ENCODE results near the gene LEMD2. TPM values are rescaled to one million over a fixed set of nuclear protein-coding genes. Genes with fewer than 3 reads are reported as not detected.

The LEMD2 gene
- total RNA-seq, 1 experiment from 2014 or later = 91.8 TPM

GRCh38 chr6:33826537-33826936 lies 37.6 kb upstream of the LEMD2 start:
- no peaks in the 10 kb centered on the region for H3K79me1 ChIP-seq (ENCODE audit: insufficient read depth, low read depth, low read length, poor library complexity, severe bottlenecking)
- no peak overlapping the region for H2BK15ac ChIP-seq (ENCODE audit: low read depth, low read length)
- no peak overlapping the region for H3K23ac ChIP-seq (ENCODE audit: insufficient read length, low read depth, low read length)
- no peak overlapping the region for H4K5ac ChIP-seq (ENCODE audit: insufficient read length, low read depth, low read length)
- Mint-ChIP-seq H3K9me3 (peaks cover 0 to 2% of the 10 kb centered on the region in 2 experiments; a peak in 2 of 5 replicates), H3K4me1 (peaks cover 71 to 75% of the 10 kb centered on the region in 2 experiments), H3K4me3 (no peak overlapping the region), H3K27me3 (ENCODE audit: low read depth) (peaks cover 14% of the 10 kb centered on the region), H3K27ac (no peak overlapping the region), H3K36me3 (ENCODE audit: insufficient read depth in 1 of 3, low read depth in 3 of 3) (no peaks in the 10 kb centered on the region; a peak in 2 of 7 replicates)
- no peak overlapping the region for H2BK120ac ChIP-seq (ENCODE audit: low read depth, low read length, poor library complexity, severe bottlenecking)
- H3T11ph ChIP-seq (ENCODE audit: low read length) = no peak overlapping the region
- no peaks in the 10 kb centered on the region for H3K9me3 ChIP-seq (ENCODE audit: control insufficient read depth, low read depth, low read length)
- no peak overlapping the region for H2BK5ac ChIP-seq (ENCODE audit: insufficient read length, low read length)
- no peak overlapping the region for H2BK20ac ChIP-seq (ENCODE audit: low read depth, low read length, poor library complexity, severe bottlenecking)
- DNase-seq = no peak
- H3K14ac ChIP-seq (ENCODE audit: insufficient read depth, low read length) = no peak overlapping the region
- no peak overlapping the region for H2BK12ac ChIP-seq (ENCODE audit: insufficient read length, low read depth, low read length)
- WGBS (ENCODE audit: extremely low coverage, insufficient read length, low lambda C conversion rate) = no CpG with 5 or more reads among the region's 2 CpGs
- H3K56ac ChIP-seq (ENCODE audit: insufficient read length, low read depth, low read length) = no peak overlapping the region
- H2AK5ac ChIP-seq (ENCODE audit: insufficient read length, low read length) = no peak overlapping the region
- H4K20me1 ChIP-seq (ENCODE audit: control insufficient read depth, insufficient read depth, insufficient read length) = no peaks in the 10 kb centered on the region
- no peak overlapping the region for H3K4ac ChIP-seq (ENCODE audit: low read depth, low read length)
- H3K79me2 ChIP-seq (ENCODE audit: insufficient read depth, low read length) = no peaks in the 10 kb centered on the region
- no peak overlapping the region for H3K4me2 ChIP-seq (ENCODE audit: insufficient read depth, insufficient read length, low read length)
- H3K4me1 ChIP-seq (ENCODE audit: insufficient read depth, low read length) = 0 out of 2 replicates have a peak, but pooled peaks cover 4% of the 10 kb centered on the region
- H3K27ac ChIP-seq (ENCODE audit: insufficient read length, low read depth, low read length) = no peak overlapping the region
- H2AFZ ChIP-seq (ENCODE audit: low read length) = no peak overlapping the region
- no peaks in the 10 kb centered on the region for H3K27me3 ChIP-seq (ENCODE audit: insufficient read depth, low read length)
- no peak overlapping the region for H4K91ac ChIP-seq (ENCODE audit: insufficient read length, low read depth, low read length)
- TF ChIP-seq CTCF (conservative IDR thresholded peaks at IDR 0.05) = peak; percentile 32; the same call in 2 of the 3 replicates
- H4K8ac ChIP-seq (replicated peaks; ENCODE audit: insufficient read length, low read depth, low read length) = no peak overlapping the region
- H3K23me2 ChIP-seq (ENCODE audit: insufficient read length, low read depth, low read length, poor library complexity, severe bottlenecking) = no peaks in the 10 kb centered on the region
- no peak overlapping the region for H3K9ac ChIP-seq (ENCODE audit: extremely low read depth, insufficient read length, low read length)
- no peak overlapping the region for H3K18ac ChIP-seq (ENCODE audit: insufficient read length, low read depth, low read length)
